ENCODE data around the gene PKD1L1. TPM values are rescaled to one million over a fixed set of nuclear protein-coding genes. Genes with fewer than 3 reads are reported as not detected.

Gene PKD1L1
- total and polyA plus RNA-seq, 11 donors = 1.1 to 3.7 (median 2.3) TPM

DNA sequence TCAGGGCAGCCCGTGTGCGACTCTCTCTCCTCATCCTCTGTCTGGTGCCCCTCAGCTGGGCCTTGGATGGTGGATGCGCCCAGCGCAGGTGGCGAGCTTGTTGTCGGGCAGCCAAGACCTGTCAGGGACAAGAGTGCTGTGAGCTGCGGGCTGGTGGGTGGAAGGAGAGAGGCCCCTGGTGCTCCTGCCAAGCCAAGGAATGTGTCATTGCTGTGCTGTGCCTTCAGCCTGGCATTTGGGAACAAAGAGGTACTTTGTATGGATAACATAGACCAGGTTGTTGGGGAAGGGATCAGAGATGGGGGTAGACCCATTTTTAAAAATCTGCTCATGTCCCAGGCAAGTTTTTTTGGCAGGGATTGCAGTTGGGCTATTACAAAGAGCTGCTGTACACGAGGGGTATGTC, 120.9 kb downstream of the PKD1L1 start:
- TF ChIP-seq POLR2A (IDR thresholded peaks at IDR 0.05) = no peak
- TF ChIP-seq, protein P1, sequence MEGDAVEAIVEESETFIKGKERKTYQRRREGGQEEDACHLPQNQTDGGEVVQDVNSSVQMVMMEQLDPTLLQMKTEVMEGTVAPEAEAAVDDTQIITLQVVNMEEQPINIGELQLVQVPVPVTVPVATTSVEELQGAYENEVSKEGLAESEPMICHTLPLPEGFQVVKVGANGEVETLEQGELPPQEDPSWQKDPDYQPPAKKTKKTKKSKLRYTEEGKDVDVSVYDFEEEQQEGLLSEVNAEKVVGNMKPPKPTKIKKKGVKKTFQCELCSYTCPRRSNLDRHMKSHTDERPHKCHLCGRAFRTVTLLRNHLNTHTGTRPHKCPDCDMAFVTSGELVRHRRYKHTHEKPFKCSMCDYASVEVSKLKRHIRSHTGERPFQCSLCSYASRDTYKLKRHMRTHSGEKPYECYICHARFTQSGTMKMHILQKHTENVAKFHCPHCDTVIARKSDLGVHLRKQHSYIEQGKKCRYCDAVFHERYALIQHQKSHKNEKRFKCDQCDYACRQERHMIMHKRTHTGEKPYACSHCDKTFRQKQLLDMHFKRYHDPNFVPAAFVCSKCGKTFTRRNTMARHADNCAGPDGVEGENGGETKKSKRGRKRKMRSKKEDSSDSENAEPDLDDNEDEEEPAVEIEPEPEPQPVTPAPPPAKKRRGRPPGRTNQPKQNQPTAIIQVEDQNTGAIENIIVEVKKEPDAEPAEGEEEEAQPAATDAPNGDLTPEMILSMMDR (IDR thresholded peaks at IDR 0.05) = no peak
- ATAC-seq (peak; percentile 27 to 73 (median 66)), DNase-seq (peak in 1 of 5 donors; percentile 42)

DNA sequence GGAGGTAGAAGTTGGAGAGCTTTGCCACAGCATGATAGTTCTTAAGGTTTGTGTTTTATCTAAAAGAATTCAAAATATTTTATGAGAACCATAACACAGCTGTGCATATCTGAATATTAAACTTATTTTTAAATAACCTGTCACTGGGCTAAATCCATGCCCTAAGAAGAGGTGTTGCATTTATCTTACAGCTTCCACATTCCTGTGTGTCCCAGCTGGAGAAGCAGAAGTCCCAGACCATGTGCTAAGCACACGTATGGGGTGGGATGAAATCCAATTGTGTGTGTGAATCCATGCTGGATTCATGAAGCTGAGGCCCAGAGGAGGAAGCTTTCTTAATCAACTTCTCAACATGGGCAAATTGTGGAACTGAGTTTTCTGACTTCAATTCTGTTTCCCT, 121.5 kb downstream of the PKD1L1 start:
- 47 to 64% (median 50%) methylated on average over 1 of the region's 1 CpG for WGBS, 4 donors
- H3K4me3 ChIP-seq = no peak overlapping the region
- DNase-seq (no peak), ATAC-seq (no peak)
- no peak overlapping the region for H3K27ac ChIP-seq
- H3K9me3 ChIP-seq = no peaks in the 10 kb centered on the region
- H3K36me3 ChIP-seq = peaks cover 0 to 11% (median 0%) of the 10 kb centered on the region in 9 donors
- no peak for TF ChIP-seq POLR2A (IDR thresholded peaks at IDR 0.05)
- TF ChIP-seq, protein P1 (IDR thresholded peaks at IDR 0.05) = no peak
- H3K27me3 ChIP-seq = no peaks in the 10 kb centered on the region
- H3K4me1 ChIP-seq = peaks cover 0 to 14% (median 1%) of the 10 kb centered on the region in 12 donors
- intact Hi-C loops (cut with DNase I) = no loop called here

More for the DNA sequence above, 120.9 kb downstream of the PKD1L1 start:
- H3K27ac ChIP-seq = no peak overlapping the region
- no peak overlapping the region for H3K4me3 ChIP-seq
- H3K9me3 ChIP-seq = no peaks in the 10 kb centered on the region
- intact Hi-C loops (cut with DNase I) = no loop called here
- H3K36me3 ChIP-seq = peaks cover 0 to 16% (median 0%) of the 10 kb centered on the region in 9 donors
- no peaks in the 10 kb centered on the region for H3K27me3 ChIP-seq
- peaks cover 0 to 14% (median 1%) of the 10 kb centered on the region in 12 donors for H3K4me1 ChIP-seq
- 56 to 81% (median 62%) methylated on average over 8 of the region's 8 CpGs for WGBS, 4 donors

DNA sequence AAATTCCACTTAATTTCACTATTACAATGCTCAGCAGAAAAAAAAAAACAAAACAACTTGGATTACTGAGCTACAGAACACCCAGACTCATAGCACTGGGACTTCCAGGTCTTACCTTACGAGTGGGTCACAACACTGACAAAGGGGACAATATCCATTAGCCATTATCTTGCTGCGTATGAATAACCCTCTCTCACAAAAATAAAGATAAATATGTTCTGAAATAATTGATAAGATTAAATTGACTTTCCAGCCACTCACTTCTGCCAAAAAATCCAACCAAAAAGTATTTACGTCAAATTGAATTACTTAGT, 128.7 kb downstream of the PKD1L1 start:
- ATAC-seq = no peak
- DNase-seq = no peak
- H3K27ac ChIP-seq = no peak overlapping the region
- intact Hi-C loops (cut with DNase I) = loop anchor here (1.0 to 10.0 kb wide), 9 partner anchors 235 to 553 kb away; partner anchors contain the start of gene TNS3 (in 3 of the 10)
- no peak overlapping the region for H3K4me3 ChIP-seq
- peaks cover 0 to 6% (median 0%) of the 10 kb centered on the region in 9 donors for H3K36me3 ChIP-seq
- H3K4me1 ChIP-seq = peaks cover 0 to 16% (median 5%) of the 10 kb centered on the region in 12 donors
- no peaks in the 10 kb centered on the region for H3K9me3 ChIP-seq
- H3K27me3 ChIP-seq = no peaks in the 10 kb centered on the region
- WGBS, 4 donors = 87 to 95% (median 93%) methylated on average over 3 of the region's 3 CpGs
- TF ChIP-seq, protein P1 (IDR thresholded peaks at IDR 0.05) = peak in 1 of 12 donors; percentile 10
- no peak for TF ChIP-seq POLR2A (IDR thresholded peaks at IDR 0.05)

DNA sequence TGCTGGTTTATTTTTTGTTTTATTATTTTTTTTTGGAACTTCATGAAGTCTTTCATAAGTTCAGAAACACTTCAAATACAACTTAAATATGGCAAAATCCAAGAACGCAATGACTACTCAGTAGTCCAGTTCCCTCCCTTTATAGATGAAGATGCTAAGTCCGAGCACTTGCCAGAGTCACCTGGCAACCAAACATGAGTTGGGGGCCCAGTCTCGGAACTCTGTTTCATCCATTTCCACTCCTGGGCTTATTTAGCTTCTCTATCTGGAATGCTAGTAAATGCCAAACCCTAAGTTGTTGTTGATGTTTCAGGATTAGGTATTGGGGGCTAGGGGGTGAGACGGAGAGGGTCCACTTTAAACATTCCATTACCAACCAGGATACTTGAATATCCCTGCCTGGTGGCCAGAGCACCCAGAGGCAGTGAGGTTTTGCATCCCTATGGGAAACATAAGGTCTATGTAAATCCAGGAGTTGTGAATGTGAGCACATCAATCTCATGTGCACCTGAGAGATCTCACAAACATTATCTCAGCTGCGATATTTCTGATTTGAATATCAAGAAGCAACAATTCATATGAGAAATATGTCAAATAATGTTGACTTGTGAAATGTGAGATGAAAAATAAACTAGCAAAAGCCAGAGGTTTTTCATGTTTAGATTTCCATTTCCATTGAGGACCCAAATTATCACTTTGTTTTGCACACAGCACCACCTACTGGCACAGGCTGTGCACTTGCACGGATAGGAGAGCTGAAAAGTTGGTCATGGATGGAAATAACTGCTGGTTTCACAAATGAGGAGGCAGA, 129.3 kb downstream of the PKD1L1 start:
- Histone ChIP-seq H3K4me3 (no peak overlapping the region), H3K4me1 (peaks cover 0 to 21% (median 8%) of the 10 kb centered on the region in 12 donors), H3K36me3 (peaks cover 0 to 6% (median 0%) of the 10 kb centered on the region in 9 donors), H3K27ac (no peak overlapping the region), H3K9me3 (no peaks in the 10 kb centered on the region), H3K27me3 (no peaks in the 10 kb centered on the region)
- 65 to 70% (median 66%) methylated on average over 6 of the region's 6 CpGs for WGBS, 4 donors
- ATAC-seq (peak in 3 of 4 donors; percentile 61 to 78 (median 63)), DNase-seq (peak in 4 of 5 donors; percentile 59 to 74 (median 68))
- intact Hi-C loops (cut with DNase I) = loop anchor here (1.0 to 10.0 kb wide), 9 partner anchors 234 to 553 kb away; partner anchors contain the start of gene TNS3 (in 3 of the 10)
- TF ChIP-seq, protein P1 (IDR thresholded peaks at IDR 0.05) = peak; percentile 84 to 100 (median 92)
- no peak for TF ChIP-seq POLR2A (IDR thresholded peaks at IDR 0.05)

All from heart left ventricle (tissue), 16 donors.